GM12878 (cell line): ENCODE results near the gene SNX32.

Source experiments
- CBFB ChIP-seq: IDR thresholded peaks from 2 replicates; pipeline ENCODE4 v1.6.1; 2016; ENCODE audit warnings: antibody characterized with exemption, low read depth
- POLR2A ChIP-seq: IDR thresholded peaks from 2 replicates; pipeline ENCODE4 v1.6.1; 2011; ENCODE audit warnings: low read depth, mild to moderate bottlenecking, low read length
- RFX5 ChIP-seq: IDR thresholded peaks from 2 replicates; pipeline ENCODE4 v1.6.1; 2011; ENCODE audit warnings: low read depth, low read length, improper control_type of control experiment

GRCh38 chr11:65858681-65859087, 24.9 kb downstream of the SNX32 start:
- no peak for TF ChIP-seq RFX5
- no peak for TF ChIP-seq CBFB
- no peak for TF ChIP-seq POLR2A
